ENCODE data around the gene UBE3A. TPM values are rescaled to one million over a fixed set of nuclear protein-coding genes. Genes with fewer than 3 reads are reported as not detected.

Gene UBE3A
- polyA plus RNA-seq, 1 of the 3 experiments (the other 2 are of a cell fraction): 9.7 TPM

- H3K9me2 ChIP-seq: no peaks in the 10 kb centered on the region
- no peaks in the 10 kb centered on the region for H3K27me3 ChIP-seq (ENCODE audit: insufficient read depth)
- no peak overlapping the region for H2AFZ ChIP-seq (ENCODE audit: low read depth)
- H3K9me3 ChIP-seq: no peaks in the 10 kb centered on the region
- H3F3A ChIP-seq (replicated peaks; ENCODE audit: insufficient read depth): no peaks in the 10 kb centered on the region
- no peak overlapping the region for H3K27ac ChIP-seq (ENCODE audit: low read depth in 2 of 2, low read length in 1 of 2)
- no peak overlapping the region for H3K9ac ChIP-seq
- H3K79me2 ChIP-seq (ENCODE audit: insufficient read depth): no peaks in the 10 kb centered on the region
- H3K4me2 ChIP-seq: no peak overlapping the region
- no peak overlapping the region for H3K4me3 ChIP-seq (ENCODE audit: low read depth in 2 of 2, low read length in 1 of 2)
- H4K20me1 ChIP-seq (ENCODE audit: insufficient read depth): no peaks in the 10 kb centered on the region
- POLR2A ChIA-PET: no interaction called here
- TF ChIP-seq EP300 (IDR thresholded peaks at IDR 0.05; ENCODE audit: borderline replicate concordance in 1 of 2, low read depth in 1 of 2, low read length in 1 of 2): no peak
- TF ChIP-seq GATA2 (CRISPR knock-in tag; IDR thresholded peaks at IDR 0.05): no peak
- TF ChIP-seq TEAD4 (IDR thresholded peaks at IDR 0.05; ENCODE audit: borderline replicate concordance, insufficient read depth): no peak
- TF ChIP-seq, protein P1, sequence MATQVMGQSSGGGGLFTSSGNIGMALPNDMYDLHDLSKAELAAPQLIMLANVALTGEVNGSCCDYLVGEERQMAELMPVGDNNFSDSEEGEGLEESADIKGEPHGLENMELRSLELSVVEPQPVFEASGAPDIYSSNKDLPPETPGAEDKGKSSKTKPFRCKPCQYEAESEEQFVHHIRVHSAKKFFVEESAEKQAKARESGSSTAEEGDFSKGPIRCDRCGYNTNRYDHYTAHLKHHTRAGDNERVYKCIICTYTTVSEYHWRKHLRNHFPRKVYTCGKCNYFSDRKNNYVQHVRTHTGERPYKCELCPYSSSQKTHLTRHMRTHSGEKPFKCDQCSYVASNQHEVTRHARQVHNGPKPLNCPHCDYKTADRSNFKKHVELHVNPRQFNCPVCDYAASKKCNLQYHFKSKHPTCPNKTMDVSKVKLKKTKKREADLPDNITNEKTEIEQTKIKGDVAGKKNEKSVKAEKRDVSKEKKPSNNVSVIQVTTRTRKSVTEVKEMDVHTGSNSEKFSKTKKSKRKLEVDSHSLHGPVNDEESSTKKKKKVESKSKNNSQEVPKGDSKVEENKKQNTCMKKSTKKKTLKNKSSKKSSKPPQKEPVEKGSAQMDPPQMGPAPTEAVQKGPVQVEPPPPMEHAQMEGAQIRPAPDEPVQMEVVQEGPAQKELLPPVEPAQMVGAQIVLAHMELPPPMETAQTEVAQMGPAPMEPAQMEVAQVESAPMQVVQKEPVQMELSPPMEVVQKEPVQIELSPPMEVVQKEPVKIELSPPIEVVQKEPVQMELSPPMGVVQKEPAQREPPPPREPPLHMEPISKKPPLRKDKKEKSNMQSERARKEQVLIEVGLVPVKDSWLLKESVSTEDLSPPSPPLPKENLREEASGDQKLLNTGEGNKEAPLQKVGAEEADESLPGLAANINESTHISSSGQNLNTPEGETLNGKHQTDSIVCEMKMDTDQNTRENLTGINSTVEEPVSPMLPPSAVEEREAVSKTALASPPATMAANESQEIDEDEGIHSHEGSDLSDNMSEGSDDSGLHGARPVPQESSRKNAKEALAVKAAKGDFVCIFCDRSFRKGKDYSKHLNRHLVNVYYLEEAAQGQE (IDR thresholded peaks at IDR 0.05; ENCODE audit: low read depth, low read length): no peak
- no peak for TF ChIP-seq RCOR1 (IDR thresholded peaks at IDR 0.05; ENCODE audit: low read length)
- no peak for TF ChIP-seq FOSL2 (IDR thresholded peaks at IDR 0.05; ENCODE audit: borderline replicate concordance, low read depth)
- no peak for TF ChIP-seq USF1 (IDR thresholded peaks at IDR 0.05; ENCODE audit: borderline replicate concordance, low read depth)
- no peak for TF ChIP-seq ELF1 (IDR thresholded peaks at IDR 0.05)
- TF ChIP-seq JUND (IDR thresholded peaks at IDR 0.05): no peak
- TF ChIP-seq EZH2phosphoT487 (IDR thresholded peaks at IDR 0.05; ENCODE audit: borderline replicate concordance, low read depth): no peak
- TF ChIP-seq NFIC (IDR thresholded peaks at IDR 0.05; ENCODE audit: borderline replicate concordance): no peak
- no peaks in the 10 kb centered on the region for H3K36me3 ChIP-seq (replicated peaks in 1 of 2; ENCODE audit: control insufficient read depth in 1 of 2, insufficient read depth in 2 of 2, low read length in 1 of 2)
- 11% methylated on average over 1 of the region's 1 CpG for WGBS (ENCODE audit: low lambda C conversion rate)
- CTCF ChIA-PET: no interaction called here
- no peak for DNase-seq
- H3K4me1 ChIP-seq (ENCODE audit: control insufficient read depth in 1 of 2, insufficient read depth in 2 of 2, low read depth in 1 of 2, low read length in 1 of 2): peaks cover 0 to 3% of the 10 kb centered on the region in 2 experiments; a peak in 1 of 4 replicates
Observed at GRCh38 chr15:25465835-25466234, 27.0 kb upstream of the UBE3A start.

GRCh38 chr15:25464784-25465183, 26.0 kb upstream of the UBE3A start:
- Histone ChIP-seq H3K4me2 (no peak overlapping the region), H3K79me2 (ENCODE audit: insufficient read depth) (no peaks in the 10 kb centered on the region), H2AFZ (ENCODE audit: low read depth) (no peak overlapping the region), H3K27ac (ENCODE audit: low read depth in 2 of 2, low read length in 1 of 2) (no peak overlapping the region), H3K36me3 (replicated peaks in 1 of 2; ENCODE audit: control insufficient read depth in 1 of 2, insufficient read depth in 2 of 2, low read length in 1 of 2) (no peaks in the 10 kb centered on the region), H3K27me3 (ENCODE audit: insufficient read depth) (no peaks in the 10 kb centered on the region), H3K9me2 (no peaks in the 10 kb centered on the region), H3K4me1 (ENCODE audit: control insufficient read depth in 1 of 2, insufficient read depth in 2 of 2, low read depth in 1 of 2, low read length in 1 of 2) (peaks cover 0 to 3% of the 10 kb centered on the region in 2 experiments; a peak in 1 of 4 replicates), H3K9ac (no peak overlapping the region), H3K9me3 (no peaks in the 10 kb centered on the region), H3K4me3 (ENCODE audit: low read depth in 2 of 2, low read length in 1 of 2) (no peak overlapping the region), H4K20me1 (ENCODE audit: insufficient read depth) (no peaks in the 10 kb centered on the region), H3F3A (replicated peaks; ENCODE audit: insufficient read depth) (no peaks in the 10 kb centered on the region)
- CTCF ChIA-PET: no interaction called here
- POLR2A ChIA-PET: no interaction called here
- DNase-seq: no peak
- TF ChIP-seq RFX5 (IDR thresholded peaks at IDR 0.05; ENCODE audit: low read length): no peak
- 0% methylated on average over 2 of the region's 2 CpGs for WGBS (ENCODE audit: low lambda C conversion rate)

Measured in SK-N-SH (cell line).